ENCODE data around the gene STARD5. TPM values are rescaled to one million over a fixed set of nuclear protein-coding genes. Genes with fewer than 3 reads are reported as not detected.

The STARD5 gene
- polyA plus RNA-seq, 3 donors = 1.2 to 3.8 (median 2.3) TPM

- 91 to 94% (median 92%) methylated on average over 6 of the region's 6 CpGs for WGBS, 3 donors
These were observed 6.3 kb downstream of the STARD5 start for GRCh38 chr15:81317642-81318017.

GRCh38 chr15:81316267-81316666 is 7.7 kb downstream of the STARD5 start:
- H3K27ac ChIP-seq (ENCODE audit: low read depth, low read length) = no peak overlapping the region
- 84 to 92% (median 90%) methylated on average over 3 of the region's 3 CpGs for WGBS, 3 donors

More at GRCh38 chr15:81317642-81318017, 6.3 kb downstream of the STARD5 start:
- H3K27ac ChIP-seq (ENCODE audit: low read depth, low read length) = no peak overlapping the region

GRCh38 chr15:81315452-81316175 is 8.3 kb downstream of the STARD5 start:
- H3K27ac ChIP-seq (ENCODE audit: low read depth, low read length) = no peak overlapping the region
- WGBS, 3 donors = 88 to 91% (median 91%) methylated on average over 14 of the region's 14 CpGs

- H3K27ac ChIP-seq (ENCODE audit: low read depth, low read length) = no peak overlapping the region
- WGBS, 3 donors = 85 to 92% (median 92%) methylated on average over 5 of the region's 5 CpGs
These were observed 9.6 kb downstream of the STARD5 start for GRCh38 chr15:81314378-81314777.

GRCh38 chr15:81313686-81314085 is 10.3 kb downstream of the STARD5 start:
- no peak overlapping the region for H3K27ac ChIP-seq (ENCODE audit: low read depth, low read length)
- WGBS, 3 donors = 78 to 85% (median 79%) methylated on average over 5 of the region's 5 CpGs

- no peak overlapping the region for H3K27ac ChIP-seq (ENCODE audit: low read depth, low read length)
- WGBS, 3 donors = 56 to 84% (median 61%) methylated on average over 22 of the region's 22 CpGs
These were observed 11.0 kb downstream of the STARD5 start for GRCh38 chr15:81312790-81313543.

GRCh38 chr15:81311752-81312464 is 12.0 kb downstream of the STARD5 start:
- WGBS, 3 donors = 54 to 80% (median 62%) methylated on average over 10 of the region's 10 CpGs
- no peak overlapping the region for H3K27ac ChIP-seq (ENCODE audit: low read depth, low read length)

GRCh38 chr15:81310480-81310879 is 13.5 kb downstream of the STARD5 start:
- no peak overlapping the region for H3K27ac ChIP-seq (ENCODE audit: low read depth, low read length)
- WGBS, 3 donors = 96 to 97% (median 96%) methylated on average over 5 of the region's 5 CpGs

GRCh38 chr15:81309647-81310450 is 14.1 kb downstream of the STARD5 start:
- no peak overlapping the region for H3K27ac ChIP-seq (ENCODE audit: low read depth, low read length)
- 84 to 95% (median 92%) methylated on average over 8 of the region's 8 CpGs for WGBS, 3 donors

- WGBS, 3 donors = 65 to 83% (median 78%) methylated on average over 2 of the region's 2 CpGs
- no peak overlapping the region for H3K27ac ChIP-seq (ENCODE audit: low read depth, low read length)
These were observed 15.7 kb downstream of the STARD5 start for GRCh38 chr15:81308260-81308659.

GRCh38 chr15:81304226-81304625 is 19.7 kb downstream of the STARD5 start:
- 40 to 68% (median 44%) methylated on average over 5 of the region's 5 CpGs for WGBS, 3 donors
- H3K27ac ChIP-seq (ENCODE audit: low read depth, low read length) = no peak overlapping the region

GRCh38 chr15:81303244-81304225 is 20.4 kb downstream of the STARD5 start:
- WGBS, 3 donors = 76 to 81% (median 76%) methylated on average over 9 of the region's 9 CpGs
- no peak overlapping the region for H3K27ac ChIP-seq (ENCODE audit: low read depth, low read length)

- WGBS, 3 donors = 61 to 93% (median 63%) methylated on average over 6 of the region's 6 CpGs
These were observed 21.2 kb downstream of the STARD5 start for GRCh38 chr15:81302701-81303109.

GRCh38 chr15:81301815-81302399 is 22.0 kb downstream of the STARD5 start:
- H3K27ac ChIP-seq (ENCODE audit: low read depth, low read length) = no peak overlapping the region
- WGBS, 3 donors = 72 to 78% (median 73%) methylated on average over 5 of the region's 5 CpGs

More at GRCh38 chr15:81302701-81303109, 21.2 kb downstream of the STARD5 start:
- no peak overlapping the region for H3K27ac ChIP-seq (ENCODE audit: low read depth, low read length)

GRCh38 chr15:81301385-81301784 is 22.6 kb downstream of the STARD5 start:
- WGBS, 3 donors = 81 to 88% (median 86%) methylated on average over 4 of the region's 4 CpGs
- H3K27ac ChIP-seq (ENCODE audit: low read depth, low read length) = no peak overlapping the region

- WGBS, 3 donors = 62 to 81% (median 76%) methylated on average over 13 to 14 of the region's 14 CpGs
- H3K27ac ChIP-seq (ENCODE audit: low read depth, low read length) = no peak overlapping the region
These were observed 24.2 kb downstream of the STARD5 start for GRCh38 chr15:81299630-81300273.
